AG08395 (cell line): Measurements from ENCODE around the gene EVA1C.
"Not testable (repeated sequence)": the region's sequence is repeated elsewhere in the genome, so short reads cannot be mapped to it uniquely, and the experiment has no call there.

Source experiments
- DNase-seq: peaks from one replicate; pipeline ENCODE4 v3.0.0; 2012; ENCODE audit warnings: mixed read lengths, low spot score

EVA1C gene

GRCh38 chr21:32424674-32425073, 12.2 kb downstream of the EVA1C start:
- no peak for DNase-seq

GRCh38 chr21:32425628-32426027, 13.1 kb downstream of the EVA1C start:
- no peak for DNase-seq

GRCh38 chr21:32426066-32426465, 13.6 kb downstream of the EVA1C start:
- no peak for DNase-seq

- peak; percentile 49 for DNase-seq
Measured at GRCh38 chr21:32426592-32427051, 14.1 kb downstream of the EVA1C start.

GRCh38 chr21:32427958-32428623, 15.6 kb downstream of the EVA1C start:
- no peak for DNase-seq

- DNase-seq: not testable (repeated sequence)
Measured at GRCh38 chr21:32432982-32433660, 20.6 kb downstream of the EVA1C start.

GRCh38 chr21:32437729-32438128, 25.2 kb downstream of the EVA1C start:
- no peak for DNase-seq

GRCh38 chr21:32442566-32443318, 30.2 kb downstream of the EVA1C start:
- no peak for DNase-seq

GRCh38 chr21:32445101-32445500, 32.6 kb downstream of the EVA1C start:
- no peak for DNase-seq

- DNase-seq: not testable (repeated sequence)
Measured at GRCh38 chr21:32446440-32446839, 33.9 kb downstream of the EVA1C start.

GRCh38 chr21:32447224-32447623, 34.7 kb downstream of the EVA1C start:
- no peak for DNase-seq

- no peak for DNase-seq
Measured at GRCh38 chr21:32448803-32449594, 36.5 kb downstream of the EVA1C start.

GRCh38 chr21:32450881-32451701, 38.6 kb downstream of the EVA1C start:
- DNase-seq: not testable (repeated sequence)

- not testable (repeated sequence) for DNase-seq
Measured at GRCh38 chr21:32452191-32452590, 39.7 kb downstream of the EVA1C start.

- DNase-seq: no peak
Measured at GRCh38 chr21:32452641-32453040, 40.1 kb downstream of the EVA1C start.

GRCh38 chr21:32455548-32455947, 43.0 kb downstream of the EVA1C start:
- DNase-seq: no peak

- peak; percentile 70 for DNase-seq
Measured at GRCh38 chr21:32456497-32456918, 44.0 kb downstream of the EVA1C start.

- peak; percentile 15 for DNase-seq
Measured at GRCh38 chr21:32457360-32457840, 44.9 kb downstream of the EVA1C start.

- no peak for DNase-seq
Measured at GRCh38 chr21:32457962-32458361, 45.5 kb downstream of the EVA1C start.

- no peak for DNase-seq
Measured at GRCh38 chr21:32459972-32460371, 47.5 kb downstream of the EVA1C start.

- no peak for DNase-seq
Measured at GRCh38 chr21:32461503-32461902, 49.0 kb downstream of the EVA1C start.
